ENCODE data around the gene SAPCD1.

The SAPCD1 gene

GRCh38 chr6:31752739-31753319 is 9.6 kb upstream of the SAPCD1 start:
- H3K4me3 ChIP-seq (ENCODE audit: low read depth, low read length): no peak overlapping the region
- DNase-seq (ENCODE audit: low read depth): no peak
- no peak for TF ChIP-seq CTCF (IDR thresholded peaks at IDR 0.05; ENCODE audit: low read depth, low read length, missing control alignments)

- no peak overlapping the region for H3K4me3 ChIP-seq (ENCODE audit: low read depth, low read length)
- TF ChIP-seq CTCF (IDR thresholded peaks at IDR 0.05; ENCODE audit: low read depth, low read length, missing control alignments): no peak
- no peak for DNase-seq (ENCODE audit: low read depth)
Measured at GRCh38 chr6:31758281-31758680, 4.2 kb upstream of the SAPCD1 start.

- no peak overlapping the region for H3K4me3 ChIP-seq (ENCODE audit: low read depth, low read length)
- DNase-seq (ENCODE audit: low read depth): no peak
- TF ChIP-seq CTCF (IDR thresholded peaks at IDR 0.05; ENCODE audit: low read depth, low read length, missing control alignments): no peak
Measured at GRCh38 chr6:31760790-31761189, 1.7 kb upstream of the SAPCD1 start.

GRCh38 chr6:31761343-31761742 is 1.1 kb upstream of the SAPCD1 start:
- no peak for TF ChIP-seq CTCF (IDR thresholded peaks at IDR 0.05; ENCODE audit: low read depth, low read length, missing control alignments)
- H3K4me3 ChIP-seq (ENCODE audit: low read depth, low read length): no peak overlapping the region
- DNase-seq (ENCODE audit: low read depth): no peak

GRCh38 chr6:31762878-31763618 is 592 bp downstream of the SAPCD1 start:
- TF ChIP-seq CTCF (IDR thresholded peaks at IDR 0.05; ENCODE audit: low read depth, low read length, missing control alignments): no peak
- DNase-seq (ENCODE audit: low read depth): no peak
- no peak overlapping the region for H3K4me3 ChIP-seq (ENCODE audit: low read depth, low read length)

GRCh38 chr6:31763619-31763940 is 1.1 kb downstream of the SAPCD1 start:
- DNase-seq (ENCODE audit: low read depth): no peak
- TF ChIP-seq CTCF (IDR thresholded peaks at IDR 0.05; ENCODE audit: low read depth, low read length, missing control alignments): no peak
- no peak overlapping the region for H3K4me3 ChIP-seq (ENCODE audit: low read depth, low read length)

GRCh38 chr6:31764198-31764597 is 1.7 kb downstream of the SAPCD1 start:
- DNase-seq (ENCODE audit: low read depth): no peak
- no peak overlapping the region for H3K4me3 ChIP-seq (ENCODE audit: low read depth, low read length)
- no peak for TF ChIP-seq CTCF (IDR thresholded peaks at IDR 0.05; ENCODE audit: low read depth, low read length, missing control alignments)

Measured in GM12864 (cell line).